Ecto neural progenitor cell (in vitro differentiated cells): Measurements from ENCODE around the gene RAPGEF4.

Experiments used
- DNase-seq: peaks from one replicate; pipeline ENCODE4 v3.0.0-alpha.2; 2018; ENCODE audit warnings: low spot score

The RAPGEF4 gene

DNA sequence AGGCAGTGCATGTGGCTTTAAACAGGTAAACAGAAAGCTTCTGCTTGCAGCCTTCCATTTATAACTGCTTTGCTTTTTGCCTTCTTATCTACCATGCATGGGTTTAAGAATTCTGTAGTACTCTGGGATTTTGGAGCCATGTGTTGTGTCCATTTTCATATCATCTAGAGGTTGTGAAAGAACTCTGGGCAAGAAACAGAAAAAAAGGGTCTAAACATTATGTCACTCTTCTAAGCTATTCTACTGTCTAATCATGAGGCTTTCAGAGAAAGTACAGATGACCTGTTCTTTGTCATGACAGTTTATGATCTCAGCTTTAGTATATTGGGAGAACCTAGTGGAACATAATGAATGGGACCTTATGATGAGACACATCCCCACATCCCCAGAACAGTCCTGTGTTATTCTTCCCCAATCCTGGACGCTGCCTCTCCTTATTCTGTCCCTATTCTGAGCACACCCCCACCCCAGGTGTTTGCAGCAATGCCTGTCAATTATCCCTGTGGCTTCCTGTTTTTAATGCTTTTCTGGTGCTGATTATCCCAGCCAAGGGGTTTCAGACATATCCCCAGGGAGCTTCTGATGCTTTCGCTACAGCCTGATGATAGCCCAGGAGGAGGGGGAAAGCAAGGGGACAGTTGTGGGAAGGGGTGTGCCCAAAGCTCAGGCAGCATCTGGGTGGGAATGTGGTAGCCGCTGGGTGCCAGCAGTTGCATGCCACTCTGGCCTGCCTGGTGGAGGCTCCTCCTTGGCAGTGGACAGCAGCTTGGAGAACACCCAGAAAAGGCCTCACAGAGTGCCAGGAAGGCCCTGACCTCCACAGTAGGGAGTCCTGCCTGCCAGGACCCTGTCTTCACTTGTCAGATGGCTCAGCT lies 170.5 kb downstream of the RAPGEF4 start:
- no peak for DNase-seq

DNA sequence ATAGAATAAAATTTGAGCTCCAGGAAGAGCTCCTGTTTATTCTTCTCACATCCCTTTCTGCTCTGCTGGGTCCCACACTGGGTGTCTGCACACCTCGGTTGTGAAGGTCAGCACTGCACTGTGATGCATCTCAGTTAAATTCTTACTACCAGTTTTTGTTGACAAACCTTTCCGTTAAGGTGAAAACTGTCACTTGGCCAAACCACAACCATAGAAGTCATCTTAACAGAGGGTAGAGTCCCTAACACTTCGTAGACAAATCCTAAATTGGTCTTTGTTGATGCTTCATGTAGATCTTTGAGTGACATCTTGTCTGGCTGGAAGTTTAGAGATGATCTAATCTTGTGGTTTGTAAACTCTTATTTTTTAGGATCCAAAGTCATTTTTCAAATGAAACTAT lies 172.6 kb downstream of the RAPGEF4 start:
- no peak for DNase-seq

DNA sequence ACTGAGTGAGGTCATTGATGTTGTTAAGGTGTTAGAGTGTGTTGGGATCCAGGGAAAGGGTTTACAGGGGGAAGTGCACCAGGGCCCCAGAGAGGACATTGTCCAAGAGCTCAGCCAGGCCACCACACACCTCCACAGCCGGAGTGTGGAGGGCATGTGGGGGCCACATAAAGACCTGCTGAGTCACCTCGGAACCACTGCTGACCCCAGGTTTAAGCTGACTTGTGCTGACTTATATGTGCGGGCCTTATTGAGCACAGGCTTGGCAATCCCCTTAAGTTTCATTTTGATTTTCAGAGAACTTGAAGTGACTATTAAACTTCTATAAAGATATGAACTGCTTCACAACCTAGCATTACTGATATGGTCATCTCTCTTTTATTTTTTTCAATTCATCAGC lies 173.8 kb downstream of the RAPGEF4 start:
- DNase-seq = no peak

DNA sequence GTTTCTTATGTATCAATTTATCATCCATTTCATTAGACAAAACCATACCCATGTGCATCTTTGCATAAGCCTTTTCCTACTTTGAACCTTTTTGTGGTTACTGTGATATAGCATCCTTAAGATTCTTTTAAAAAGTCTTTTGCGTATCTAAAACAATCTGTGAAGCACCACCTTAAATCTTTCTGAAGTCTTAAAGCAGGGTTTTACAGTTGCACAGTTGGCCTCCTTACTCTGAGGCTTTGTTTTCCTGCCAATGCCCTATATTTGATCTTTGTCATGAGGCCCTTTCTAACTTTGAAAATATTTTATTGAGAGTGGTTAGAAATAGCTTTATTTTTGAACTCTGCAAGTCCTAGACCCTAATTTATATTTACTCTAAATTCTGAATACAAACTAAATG lies 176.6 kb downstream of the RAPGEF4 start:
- DNase-seq = no peak

DNA sequence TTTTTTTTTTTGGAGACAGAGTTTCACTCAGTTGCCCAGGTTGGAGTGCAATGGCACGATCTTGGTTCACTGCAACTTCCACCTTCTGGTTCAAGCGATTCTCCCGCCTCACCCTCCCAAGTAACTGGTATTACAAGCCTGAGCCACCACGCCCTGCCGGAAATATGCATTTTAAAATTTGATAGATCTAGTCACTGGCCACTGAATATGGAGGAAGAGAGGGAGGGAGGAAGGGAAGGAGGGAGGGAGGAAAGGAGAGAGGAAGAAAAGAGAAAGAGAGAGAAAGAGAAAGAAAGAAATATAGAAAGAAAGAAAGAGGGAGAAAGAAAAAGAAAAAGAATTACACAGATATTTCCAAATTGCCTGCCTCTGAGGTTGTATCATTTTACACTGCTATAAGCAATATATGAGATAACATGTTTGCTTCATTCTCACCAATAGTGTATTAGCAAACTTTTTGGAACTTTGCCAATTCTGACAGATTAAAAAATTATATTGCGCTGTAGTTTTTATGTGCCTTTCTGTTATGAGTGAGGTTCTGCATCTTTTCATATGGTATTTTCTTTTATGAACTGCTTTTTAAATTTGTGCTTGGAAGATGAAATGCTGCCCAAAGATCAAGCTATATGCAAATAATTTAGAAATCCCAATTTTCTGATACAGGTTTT lies 178.8 kb downstream of the RAPGEF4 start:
- DNase-seq = no peak

DNA sequence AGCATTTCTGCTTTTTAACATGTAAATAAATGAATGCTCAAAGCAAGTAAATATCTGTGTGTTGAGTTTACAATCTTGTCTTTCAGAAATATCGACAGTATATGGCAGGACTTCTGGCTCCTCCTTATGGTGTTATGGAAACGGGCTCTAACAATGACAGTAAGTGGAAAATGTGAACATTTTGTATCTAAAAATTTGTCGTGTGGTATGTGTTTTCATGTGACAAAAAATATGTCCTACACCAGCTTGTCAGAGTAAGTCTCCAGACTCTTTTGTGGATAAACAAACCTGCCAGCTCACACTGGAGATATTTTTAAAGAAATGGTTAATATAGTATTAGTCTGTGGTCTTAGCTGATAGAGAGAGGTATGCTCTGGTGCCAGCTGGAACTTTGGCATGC lies 182.1 kb downstream of the RAPGEF4 start:
- DNase-seq = no peak

DNA sequence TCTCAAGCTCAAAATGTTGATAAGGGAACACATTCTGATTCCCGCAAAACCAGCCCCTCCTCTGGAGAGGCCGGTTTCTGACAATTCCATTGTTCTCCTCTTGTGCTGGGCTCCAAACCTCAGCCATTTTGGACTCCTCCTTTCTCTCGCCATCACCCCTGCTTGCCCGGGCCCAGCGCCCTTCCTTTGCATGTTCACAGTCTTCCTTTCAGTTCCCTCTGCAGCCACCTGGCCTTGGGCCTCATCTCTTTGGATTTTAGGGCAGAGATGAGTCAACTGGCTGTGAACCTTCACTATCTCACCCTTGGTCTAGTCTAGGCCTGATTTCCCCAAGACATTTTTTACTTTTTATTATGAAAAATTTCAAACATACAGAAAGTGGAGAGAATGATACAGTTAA lies 184.1 kb downstream of the RAPGEF4 start:
- no peak for DNase-seq

DNA sequence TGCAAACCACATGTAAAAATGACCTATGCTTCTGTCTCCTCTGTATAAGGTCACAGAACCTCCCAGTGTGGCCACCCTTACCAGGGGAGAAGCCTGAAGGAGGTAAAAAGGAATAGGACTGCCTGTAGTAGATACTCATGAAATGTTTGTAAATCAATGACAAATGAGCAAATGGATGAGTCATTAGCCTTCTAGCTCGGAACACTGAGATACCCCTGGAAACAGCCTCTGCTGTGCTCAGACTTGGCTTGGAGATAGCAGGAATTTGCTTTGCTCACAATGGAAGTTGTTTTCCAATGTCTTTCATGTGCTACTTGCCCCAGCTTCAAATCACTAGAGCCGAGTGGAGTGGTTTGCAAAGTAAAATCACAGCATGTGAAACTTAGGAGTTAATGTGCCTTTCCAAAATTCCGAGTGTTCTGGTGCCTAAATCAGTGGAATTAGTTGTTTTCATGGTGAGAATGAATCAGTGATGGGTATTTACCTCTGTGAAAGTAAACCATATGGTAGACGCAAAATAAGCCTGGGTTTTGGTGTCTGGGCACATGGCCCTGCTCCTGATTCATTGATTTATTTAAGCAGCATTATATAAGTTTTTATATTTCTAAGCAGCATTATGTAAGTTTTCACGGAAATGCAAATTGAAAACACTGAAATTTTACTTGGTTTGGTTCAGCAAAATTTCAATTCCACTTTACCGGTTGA lies 186.0 kb downstream of the RAPGEF4 start:
- no peak for DNase-seq

DNA sequence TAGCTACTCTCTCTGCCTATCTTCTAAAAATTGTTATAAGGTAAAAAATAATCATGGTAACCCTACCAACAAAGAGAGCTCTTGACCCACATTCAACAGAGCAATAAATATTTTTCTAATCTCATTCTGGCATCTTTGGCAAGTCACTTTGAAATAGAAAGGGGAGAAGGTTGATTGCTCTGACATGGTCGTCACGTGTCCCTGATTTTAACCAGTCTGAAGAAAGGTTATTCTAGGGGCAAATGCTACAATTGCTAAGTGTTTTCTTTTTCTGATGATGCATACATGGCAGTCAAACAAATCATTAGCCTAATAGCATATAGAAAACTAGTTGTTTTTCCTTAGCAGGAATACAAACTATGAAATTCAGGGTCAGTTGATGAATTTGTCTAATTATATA lies 186.7 kb downstream of the RAPGEF4 start:
- DNase-seq = no peak

DNA sequence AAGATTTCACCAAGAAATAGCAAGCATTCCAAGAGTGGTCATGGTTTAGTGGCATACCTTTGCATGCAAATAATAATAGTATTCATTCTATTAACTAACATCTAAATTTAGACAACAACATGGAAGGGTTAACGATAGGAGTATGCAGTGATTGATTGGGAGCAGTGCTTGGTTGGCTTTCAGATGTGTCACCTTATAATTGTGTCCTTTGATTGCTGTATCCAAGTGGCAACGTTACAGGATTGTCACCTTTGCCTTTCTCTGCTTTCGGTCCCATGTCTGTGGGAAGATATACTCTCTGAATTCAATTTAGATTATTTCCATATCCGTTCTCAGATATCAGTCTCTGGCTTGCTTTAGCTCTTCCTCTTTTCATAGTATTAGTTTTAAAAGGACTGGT lies 187.2 kb downstream of the RAPGEF4 start:
- DNase-seq = no peak

DNA sequence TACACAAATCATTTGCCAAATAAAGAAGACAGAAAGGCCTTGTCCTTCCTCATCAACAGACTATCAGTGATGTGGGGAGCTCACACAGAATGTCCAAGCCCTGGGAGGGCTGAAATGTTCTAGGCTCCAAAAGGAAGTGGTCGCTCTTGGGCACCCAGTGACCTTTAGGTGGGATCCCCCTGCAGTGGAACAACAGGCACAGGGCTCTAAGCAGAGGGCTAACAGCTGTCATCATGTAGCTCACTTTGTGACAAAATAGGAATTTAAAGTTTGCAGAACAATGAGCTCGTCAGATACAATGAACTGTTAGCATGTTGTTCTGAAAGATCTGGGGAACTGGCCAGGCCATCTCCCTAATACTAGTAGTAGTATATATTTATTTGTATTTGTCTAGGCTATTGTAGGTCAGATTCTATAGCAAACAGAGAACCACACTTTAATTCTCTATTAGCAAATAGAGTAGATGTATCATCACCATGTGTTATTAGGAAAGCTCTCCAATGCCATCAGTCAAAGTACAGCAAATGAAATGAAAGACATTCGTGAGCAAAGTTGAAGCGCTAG lies 188.5 kb downstream of the RAPGEF4 start:
- DNase-seq = no peak

DNA sequence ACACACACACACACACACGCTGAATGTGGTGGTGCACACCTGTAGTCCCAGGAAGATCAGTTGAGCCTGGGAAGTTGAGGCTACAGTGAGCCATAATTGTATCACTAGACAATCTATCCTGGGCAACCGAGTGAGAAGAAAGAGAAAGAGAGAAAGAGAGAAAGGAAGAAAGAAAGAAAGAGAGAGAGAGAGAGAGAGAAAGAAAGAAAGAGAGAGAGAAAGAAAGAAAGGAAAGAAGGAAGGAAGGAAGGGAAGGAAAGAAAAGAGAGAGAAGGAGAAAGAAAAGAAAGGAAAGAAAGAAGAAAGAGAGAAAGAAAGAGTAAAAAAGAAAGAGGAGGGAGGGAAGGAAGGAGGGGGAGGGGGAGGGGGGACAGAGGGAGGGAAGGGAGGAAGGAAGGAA lies 190.0 kb downstream of the RAPGEF4 start:
- no peak for DNase-seq

DNA sequence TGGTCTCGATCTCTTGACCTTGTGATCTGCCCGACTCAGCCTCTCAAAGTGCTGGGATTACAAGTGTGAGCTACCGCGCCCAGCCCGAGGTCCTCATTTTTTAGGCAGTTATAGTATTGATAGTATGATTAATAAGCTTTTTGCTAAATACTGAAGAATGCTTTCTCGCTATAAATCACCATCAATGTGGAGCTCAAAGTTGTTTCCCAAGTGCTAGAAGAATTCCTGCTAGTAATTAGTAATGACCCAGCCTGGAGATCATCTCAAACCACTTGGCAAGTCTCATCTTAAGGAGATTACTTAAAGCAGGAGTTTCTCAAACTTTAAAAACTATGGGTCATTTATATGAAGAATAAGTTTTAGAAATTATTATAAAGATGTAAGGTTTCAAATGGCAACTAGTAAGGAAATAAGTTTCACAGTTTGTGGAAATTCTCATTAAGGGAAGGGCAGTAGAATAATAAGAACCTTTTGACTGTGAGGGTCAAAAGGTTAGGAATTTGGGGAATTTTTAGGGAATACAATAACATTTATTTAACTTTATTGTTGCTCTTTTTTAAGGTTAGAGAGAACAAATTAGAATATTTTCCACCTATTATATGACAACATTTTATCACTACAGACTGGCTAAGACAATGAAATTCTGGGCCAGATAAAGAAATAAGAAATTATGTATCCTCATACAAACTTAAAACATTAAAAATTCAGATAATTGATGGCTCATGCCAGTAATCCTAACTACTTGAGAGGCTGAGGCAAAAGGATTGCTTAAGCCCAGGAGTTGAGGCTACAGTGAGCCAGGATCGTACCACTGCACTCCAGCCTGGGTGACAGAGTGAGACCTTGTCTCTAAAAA lies 191.4 kb downstream of the RAPGEF4 start:
- no peak for DNase-seq

DNA sequence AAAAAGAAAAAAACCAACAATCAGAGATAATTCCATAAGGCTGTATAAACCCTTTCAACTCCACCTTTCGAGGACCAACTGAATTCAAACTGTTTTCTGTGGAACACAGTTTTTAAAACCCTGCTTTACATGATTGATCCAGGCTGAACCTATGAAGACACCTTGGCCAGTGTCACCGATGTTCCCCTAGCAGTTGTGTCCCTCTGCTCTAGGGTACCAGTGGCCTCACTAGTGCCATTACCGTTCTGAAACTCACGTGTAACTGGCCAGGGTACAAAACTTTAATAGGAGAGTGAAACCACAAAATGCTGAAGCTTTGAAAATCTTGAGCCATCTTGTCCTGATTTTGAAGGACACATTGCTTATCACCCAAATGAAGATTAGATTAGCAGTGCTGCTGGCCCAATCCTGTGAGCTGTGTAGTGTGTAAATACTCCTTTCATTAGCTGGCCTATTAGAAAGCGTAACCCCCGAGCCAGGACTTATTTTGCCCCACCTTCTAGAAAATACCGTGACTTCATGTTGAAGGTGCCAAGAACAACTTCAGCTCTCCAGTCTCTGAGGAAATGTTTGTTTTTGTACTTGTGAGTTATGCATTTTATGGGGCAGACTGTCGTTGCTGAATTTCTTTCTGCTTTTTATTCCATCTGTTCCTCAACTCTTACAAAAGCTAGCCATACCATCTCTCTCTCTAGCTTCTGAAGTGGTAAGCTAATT lies 192.2 kb downstream of the RAPGEF4 start:
- DNase-seq = no peak

DNA sequence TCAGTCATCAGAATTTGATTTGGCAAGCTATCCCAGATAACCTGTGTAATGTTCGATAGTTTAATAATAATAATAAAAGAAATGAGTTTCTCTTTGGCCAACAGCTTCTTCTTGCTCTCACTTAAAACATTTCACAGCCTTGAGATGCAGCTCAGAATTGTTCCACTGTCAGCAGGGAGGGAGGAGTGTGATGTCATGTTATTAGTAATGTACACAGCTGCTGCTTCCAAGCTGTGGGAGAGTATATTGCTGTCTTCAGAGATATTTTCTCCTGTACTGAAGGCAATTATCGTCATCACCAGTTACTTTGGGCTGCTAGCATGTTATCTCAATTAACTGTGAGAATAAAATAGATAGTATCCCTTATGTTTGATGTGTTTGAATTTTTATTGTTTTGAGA lies 193.1 kb downstream of the RAPGEF4 start:
- DNase-seq = no peak

DNA sequence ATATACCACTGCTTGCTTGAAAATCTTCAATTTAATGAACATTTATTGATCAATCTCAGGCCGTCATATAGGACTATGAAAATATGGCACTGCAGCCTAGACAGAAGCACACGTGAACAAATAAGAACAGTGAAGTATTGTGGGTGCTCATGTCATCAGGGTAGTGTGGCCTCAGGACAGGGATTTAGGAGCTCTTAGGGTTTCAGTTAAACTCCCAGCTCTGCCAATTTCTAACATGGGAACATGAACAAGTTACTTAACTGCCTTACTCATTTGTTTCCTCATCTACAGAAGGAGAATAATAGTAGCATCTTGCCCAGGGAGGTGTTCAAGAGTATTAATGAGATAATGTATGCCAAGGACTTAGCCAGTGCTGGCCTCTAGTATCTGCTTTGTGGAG lies 194.0 kb downstream of the RAPGEF4 start:
- DNase-seq = no peak

DNA sequence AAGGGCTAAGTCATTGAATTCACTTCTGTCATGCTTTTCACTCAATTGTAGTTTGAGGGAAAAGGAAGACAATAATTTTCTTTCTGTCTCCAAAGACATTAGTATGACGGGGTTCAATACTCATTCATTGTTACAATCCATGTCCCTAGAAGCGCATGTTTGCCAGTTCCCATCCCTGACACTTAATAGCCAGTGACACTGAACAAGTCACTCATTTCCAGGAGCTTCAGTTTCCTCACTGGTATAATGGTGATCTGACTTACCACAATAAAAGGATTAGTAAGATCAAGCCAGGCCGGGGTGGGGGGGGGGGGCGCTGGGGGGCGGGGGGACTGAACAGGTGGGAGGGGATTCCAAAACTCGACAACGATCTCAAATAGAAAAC lies 195.2 kb downstream of the RAPGEF4 start:
- no peak for DNase-seq

DNA sequence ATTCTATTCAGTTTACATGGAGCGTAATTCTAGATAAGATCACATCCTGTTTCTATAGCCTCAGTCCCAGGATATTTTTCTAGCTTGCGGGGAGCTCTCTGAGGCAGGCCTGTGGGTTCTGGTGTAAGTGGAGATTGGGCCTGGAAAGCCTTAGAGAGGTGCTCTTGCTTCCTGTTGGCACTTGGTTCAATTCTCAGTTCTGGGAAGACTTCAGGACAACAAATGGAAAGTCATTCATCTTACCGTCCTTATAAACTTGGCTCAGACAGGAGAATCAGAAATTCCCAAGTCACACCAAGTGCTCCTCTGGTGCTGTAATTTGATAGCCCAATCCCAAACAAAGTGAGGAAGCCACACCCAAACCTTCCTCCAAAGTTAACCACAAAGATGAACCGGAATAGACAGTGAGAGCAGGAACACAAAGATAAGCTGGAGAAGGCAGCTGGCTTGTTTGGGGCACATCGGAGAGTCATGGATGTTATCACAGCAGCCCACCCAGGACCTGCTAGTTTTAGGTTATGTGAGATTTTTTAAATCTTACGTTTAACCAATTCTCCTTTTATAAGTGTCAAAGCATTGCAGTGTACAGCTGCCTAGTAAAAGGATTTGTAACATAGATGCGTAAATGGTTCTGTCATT lies 195.7 kb downstream of the RAPGEF4 start:
- DNase-seq = peak; percentile 49

DNA sequence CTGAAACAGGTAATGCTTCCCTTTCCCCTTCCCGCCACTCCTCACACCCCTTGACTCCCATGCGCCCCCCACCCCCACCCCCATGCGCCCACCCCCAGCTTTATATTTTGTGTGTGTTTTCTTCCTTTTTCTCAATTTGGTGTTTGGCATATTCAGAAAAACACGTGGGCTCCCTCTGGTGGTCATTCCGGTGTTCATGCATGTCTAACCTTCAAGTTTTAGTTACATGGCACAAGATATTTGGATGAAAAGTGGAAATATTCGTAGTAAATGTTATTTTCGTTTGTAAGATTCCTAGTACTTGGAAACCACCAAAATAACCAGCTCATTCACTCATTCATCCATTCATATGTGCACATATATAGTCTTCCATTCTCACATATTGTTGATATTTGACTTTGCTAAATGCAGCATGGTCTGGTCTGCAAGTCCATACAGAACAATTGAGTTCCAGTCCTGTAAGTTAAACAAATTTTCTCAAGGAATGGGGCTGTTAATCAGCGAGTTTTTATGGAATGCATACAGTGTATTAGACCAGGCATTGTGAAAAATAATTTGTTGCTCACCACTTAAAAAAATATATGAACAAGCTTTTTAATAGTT lies 196.4 kb downstream of the RAPGEF4 start:
- peak; percentile 68 for DNase-seq
